K562 (cell line): ENCODE measurements around the gene MAMDC2. TPM values are rescaled to one million over a fixed set of nuclear protein-coding genes. Genes with fewer than 3 reads are reported as not detected.

Experiments
- ATAC-seq: fragments of 200-7000 bp; cut with Tn5 transposase; 3 replicates; pipeline ENCODE4 v1.9.1; 2020; ENCODE audit warnings: moderate library complexity
- BruUV-seq: library from RNA; stranded (reverse); fragments of 400-500 nt; replicated peaks from 2 replicates; lab custom pipeline; 2021; lab: Mats Ljungman, UMichigan
- CTCF ChIA-PET: fragments of 300-600 bp; formaldehyde crosslinking; extraction: SDS; loops from one replicate; lab custom pipeline; 2021; ENCODE audit warnings: low intra/inter-chr PET ratio; lab: Yijun Ruan, JAX
- POLR2A ChIA-PET: fragments of 300-600, 350-650 bp; sonication (Branson Sonifier 250); formaldehyde crosslinking; extraction: SDS; loops from one replicate; lab custom pipeline; 2021; ENCODE audit warnings: antibody characterized with exemption, inconsistent platforms; lab: Yijun Ruan, JAX
- DNase-seq, 4 experiments: peaks; one replicate each; pipeline versions ENCODE4 v3.0.0 to v3.0.0-alpha.2; 2011 to 2018; ENCODE audit warnings: low spot score in 3 of 4, mixed read lengths in 3 of 4; ENCODE audit errors: extremely low read depth in 1 of 4
- FAIRE-seq: peaks from 2 replicates; lab custom pipeline; 2011; peaks lifted over from hg19 to GRCh38; lab: Jason Lieb, UNC
- H2AFZ ChIP-seq: 2 replicates; pipeline ENCODE4 v1.6.0; 2011; ENCODE audit warnings: low read depth, low read length, control low read depth, inconsistent platforms
- H3K27ac ChIP-seq: fragments of 200-600 bp; 3 replicates; pipeline ENCODE4 v1.8.0; 2011; ENCODE audit warnings: low read depth, mild to moderate bottlenecking, control low read depth, inconsistent platforms, low read length, moderate library complexity, mixed read lengths; ENCODE audit errors: extremely low read depth
- H3K27me3 ChIP-seq, 2 experiments: fragments of 300-600 bp in 1 of 2; 2 replicates in 1 of 2; 3 replicates in 1 of 2; pipeline versions ENCODE4 v1.6.0 to v1.8.0; 2011; ENCODE audit warnings: inconsistent platforms in 2 of 2, low read length in 2 of 2, mild to moderate bottlenecking in 1 of 2, mixed read lengths in 1 of 2, moderate library complexity in 1 of 2; ENCODE audit not compliant: control insufficient read depth in 2 of 2, insufficient read depth in 2 of 2
- H3K36me3 ChIP-seq: fragments of 300-600 bp; 3 replicates; pipeline ENCODE4 v1.8.0; 2011; ENCODE audit warnings: mild to moderate bottlenecking, low read length, inconsistent platforms; ENCODE audit not compliant: control insufficient read depth, insufficient read depth
- H3K4me1 ChIP-seq, 2 experiments: fragments of 200-600 bp in 1 of 2; replicated peaks in 1 of 2; 2 replicates in 1 of 2; 3 replicates in 1 of 2; pipeline versions ENCODE4 v1.5.1 to v1.8.0; 2011; ENCODE audit warnings: inconsistent platforms in 2 of 2, low read length in 2 of 2, mild to moderate bottlenecking in 1 of 2, mixed read lengths in 1 of 2, moderate library complexity in 1 of 2; ENCODE audit not compliant: control insufficient read depth in 2 of 2, insufficient read depth in 2 of 2
- H3K4me2 ChIP-seq: 2 replicates; pipeline ENCODE4 v1.6.1; 2011; ENCODE audit warnings: low read length, control low read depth, inconsistent platforms, mixed read lengths; ENCODE audit not compliant: insufficient read depth
- H3K4me3 ChIP-seq: fragments of 200-600 bp; sonication (generic), shearing (Covaris generic); 2 replicates; pipeline ENCODE4 v1.5.1; 2016; ENCODE audit warnings: control low read depth, inconsistent platforms
- H3K79me2 ChIP-seq: fragments of 200-600 bp; 3 replicates; pipeline ENCODE4 v1.8.0; 2011; ENCODE audit warnings: low read length, inconsistent platforms; ENCODE audit not compliant: control insufficient read depth, insufficient read depth
- H3K9ac ChIP-seq, 2 experiments: 2 replicates each; pipeline versions ENCODE4 v1.6.0 to v1.6.1; 2011; ENCODE audit warnings: low read depth in 2 of 2, low read length in 2 of 2, control low read depth in 1 of 2, inconsistent platforms in 1 of 2, mild to moderate bottlenecking in 1 of 2, mixed read lengths in 1 of 2; ENCODE audit not compliant: insufficient read depth in 1 of 2
- H3K9me1 ChIP-seq: one replicate; pipeline ENCODE4 v1.6.0; 2011; ENCODE audit warnings: inconsistent platforms, mild to moderate bottlenecking, low read length, moderate library complexity; ENCODE audit not compliant: control insufficient read depth, insufficient read depth
- H3K9me3 ChIP-seq: replicated peaks from 2 replicates; pipeline ENCODE4 v1.5.1; 2011; ENCODE audit warnings: low read depth, low read length, inconsistent platforms; ENCODE audit not compliant: control insufficient read depth, insufficient read depth
- H4K20me1 ChIP-seq: replicated peaks from 2 replicates; pipeline ENCODE4 v1.6.1; 2011; ENCODE audit warnings: low read length, inconsistent platforms, mixed read lengths; ENCODE audit not compliant: control insufficient read depth, insufficient read depth
- CBFB ChIP-seq: sonication (generic); formaldehyde crosslinking; IDR thresholded peaks from 2 replicates; pipeline ENCODE4 v1.4.0; 2020; ENCODE audit warnings: mild to moderate bottlenecking, missing genetic modification reagents
- CBX2 ChIP-seq: fragments of 200-600 bp; sonication (generic); IDR thresholded peaks from one replicate; pipeline ENCODE4 v1.6.1; 2012; ENCODE audit warnings: mild to moderate bottlenecking, low read length, inconsistent platforms; ENCODE audit not compliant: insufficient read depth, poor library complexity, severe bottlenecking
- ESRRA ChIP-seq: fragments of 450-650 bp; IDR thresholded peaks from 2 replicates; pipeline ENCODE4 v1.6.1; 2014; ENCODE audit warnings: low read depth, mild to moderate bottlenecking, moderate library complexity, borderline replicate concordance
- HES1 ChIP-seq: fragments of 450-650 bp; IDR thresholded peaks from 2 replicates; pipeline ENCODE4 v1.6.1; 2016; ENCODE audit warnings: low read depth, mild to moderate bottlenecking, moderate library complexity
- HMGXB4 ChIP-seq: sonication (generic); formaldehyde crosslinking; IDR thresholded peaks from 2 replicates; pipeline ENCODE4 v1.8.1; 2023; ENCODE audit warnings: mild to moderate bottlenecking, missing genetic modification reagents
- PTBP1 ChIP-seq: fragments of 200-400 bp; formaldehyde crosslinking; IDR thresholded peaks from 2 replicates; pipeline ENCODE4 v1.6.1; 2017; ENCODE audit warnings: low read depth, low read length
- SP1 ChIP-seq: sonication (generic); formaldehyde crosslinking; IDR thresholded peaks from 2 replicates; pipeline ENCODE4 v1.8.1; 2022; ENCODE audit warnings: mild to moderate bottlenecking, missing genetic modification reagents
- ZNF707 ChIP-seq: fragments of 250-450 bp; sonication (Bioruptor Pico); conservative IDR thresholded peaks from 2 replicates; pipeline ENCODE4 v1.8.0; 2022; ENCODE audit warnings: inconsistent platforms, mild to moderate bottlenecking, moderate library complexity
- WGBS: fragments of 100-300 bp; shearing (Covaris generic); methylation state at CpG from one replicate; pipeline ENCODE4 v1.1.6; 2016; ENCODE audit warnings: low coverage, mixed read lengths; ENCODE audit not compliant: insufficient coverage; ENCODE audit errors: missing lambda C conversion rate; 5-methylcytosine and 5-hydroxymethylcytosine counted together
- in situ Hi-C: fragments of 300-500 bp; cut with MboI; formaldehyde crosslinking; loops from 4 replicates; pipeline ENCODE4 v1.15.0; 2018; ENCODE audit warnings: inconsistent platforms, mixed read lengths
- intact Hi-C: fragments of 100-400 bp; cut with micrococcal nuclease; formaldehyde crosslinking; loops from 2 replicates; pipeline ENCODE4 v1.14.2; 2022
- polyA plus RNA-seq, 8 experiments: library from polyadenylated mRNA; depleted of rRNA in 4 of 8; stranded (reverse) in 5 of 8; unstranded in 3 of 8; fragments of >200 nt; fragmentation: Nextera tagmentation in 2 of 8; fragmentation: Illumina TruSeq in 1 of 8; extraction: Ambion mirVana in 2 of 8; extraction: Trizol in 1 of 8; gene quantifications; 2 replicates each; pipeline versions ENCODE4 v1.2.1 to v1.2.3, GENCODE V29; 2011 to 2014; ENCODE audit warnings: inconsistent platforms in 1 of 8, missing spikeins in 1 of 8
- total RNA-seq, 7 experiments: library from RNA; depleted of rRNA in 6 of 7; stranded (reverse); fragments of >200 nt in 6 of 7; fragmentation: Illumina TruSeq in 2 of 7; extraction: Trizol in 2 of 7; gene quantifications; 2 replicates each; pipeline versions ENCODE4 v1.2.1 to v1.2.3, GENCODE V29; 2011 to 2021; ENCODE audit warnings: low replicate concordance in 1 of 7

The MAMDC2 gene
- total and polyA plus RNA-seq, 9 of the 15 experiments (the other 6 are each of a cell fraction or from before 2014, with no cell fraction given): 0.01 to 0.03 TPM; not detected in 7

- H3K9ac ChIP-seq: no peak overlapping the region
- no peaks in the 10 kb centered on the region for H3K4me1 ChIP-seq
- no peak for DNase-seq
- no peak overlapping the region for H2AFZ ChIP-seq
- 0% methylated on average over 6 of the region's 6 CpGs for WGBS
- H3K9me3 ChIP-seq: no peaks in the 10 kb centered on the region
- H3K36me3 ChIP-seq: no peaks in the 10 kb centered on the region
- H3K79me2 ChIP-seq: no peaks in the 10 kb centered on the region
- H3K4me2 ChIP-seq: no peak overlapping the region
- ChIA-PET CTCF (no interaction called here), POLR2A (no interaction called here)
- BruUV-seq: no TSS peak
- TF ChIP-seq CBFB (CRISPR knock-in tag): no peak
- no peak for TF ChIP-seq ZNF707
- TF ChIP-seq PTBP1: no peak
- TF ChIP-seq HMGXB4 (CRISPR knock-in tag): no peak
- no peak for TF ChIP-seq SP1 (CRISPR knock-in tag)
- TF ChIP-seq HES1: no peak
- TF ChIP-seq ESRRA: no peak
- no peak for TF ChIP-seq CBX2
- ATAC-seq: no peak
- no peak for FAIRE-seq
- H3K27ac ChIP-seq: no peak overlapping the region
- in situ Hi-C loops (no loop called here), intact Hi-C loops (no loop called here)
- H3K9me1 ChIP-seq: no peaks in the 10 kb centered on the region
- no peaks in the 10 kb centered on the region for H3K27me3 ChIP-seq
- H4K20me1 ChIP-seq: no peaks in the 10 kb centered on the region
- H3K4me3 ChIP-seq: no peak overlapping the region
Measured at GRCh38 chr9:70165006-70165602, 121.5 kb downstream of the MAMDC2 start.
